ENCODE data around the gene CEMIP2. TPM values are rescaled to one million over a fixed set of nuclear protein-coding genes. Genes with fewer than 3 reads are reported as not detected.

CEMIP2 gene
- polyA plus RNA-seq, 1 of the 3 experiments (the other 2 are of a cell fraction), result 39.8 TPM

DNA sequence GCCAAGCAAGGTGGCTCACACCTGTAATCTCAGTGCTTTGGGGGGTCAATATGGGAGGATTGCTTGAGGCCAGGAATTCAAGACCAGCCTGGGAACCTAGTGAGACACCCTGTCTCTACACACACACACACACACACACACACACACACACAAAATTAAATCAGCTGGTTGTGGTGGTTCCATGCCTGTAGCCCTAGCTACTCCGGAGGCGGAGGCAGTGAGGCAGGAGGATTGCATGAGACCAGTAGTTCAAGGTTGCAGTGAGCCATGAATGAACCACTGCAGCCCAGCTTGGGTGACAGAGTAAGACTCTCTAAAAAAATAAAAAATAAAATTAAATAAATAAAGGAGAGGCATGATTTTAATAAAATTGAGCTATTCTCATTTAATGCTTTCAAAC, 13.1 kb downstream of the CEMIP2 start:
- no peaks in the 10 kb centered on the region for H3K9me3 ChIP-seq
- H3K4me1 ChIP-seq (ENCODE audit: control insufficient read depth in 1 of 2, insufficient read depth in 2 of 2, low read depth in 1 of 2, low read length in 1 of 2), result peaks cover 0 to 11% of the 10 kb centered on the region in 2 experiments; a peak in 2 of 4 replicates
- H3K4me2 ChIP-seq, result no peak overlapping the region
- H3K4me3 ChIP-seq (ENCODE audit: low read depth in 2 of 2, low read length in 1 of 2), result no peak overlapping the region
- no peak overlapping the region for H3K27ac ChIP-seq (ENCODE audit: low read depth in 2 of 2, low read length in 1 of 2)
- no peaks in the 10 kb centered on the region for H3K9me2 ChIP-seq
- H3K27me3 ChIP-seq (ENCODE audit: insufficient read depth), result no peaks in the 10 kb centered on the region
- no peak overlapping the region for H3K9ac ChIP-seq
- TF ChIP-seq NFIC (IDR thresholded peaks at IDR 0.05; ENCODE audit: borderline replicate concordance), result no peak
- H3K79me2 ChIP-seq (ENCODE audit: insufficient read depth), result peaks cover 59% of the 10 kb centered on the region
- 47% methylated on average over 2 of the region's 2 CpGs for WGBS (ENCODE audit: low lambda C conversion rate)
- no peak for DNase-seq
- no peaks in the 10 kb centered on the region for H4K20me1 ChIP-seq (ENCODE audit: insufficient read depth)
- no peaks in the 10 kb centered on the region for H3K36me3 ChIP-seq (replicated peaks in 1 of 2; ENCODE audit: control insufficient read depth in 1 of 2, insufficient read depth in 2 of 2, low read length in 1 of 2)
- ChIA-PET POLR2A (no interaction called here), CTCF (interaction anchor here (0.6 to 1.0 kb wide), 2 partner anchors 52 to 441 kb away, joined by 3 read pairs; no protein-coding TSS in a partner anchor)
- no peaks in the 10 kb centered on the region for H3F3A ChIP-seq (replicated peaks; ENCODE audit: insufficient read depth)
- no peak overlapping the region for H2AFZ ChIP-seq (ENCODE audit: low read depth)

DNA sequence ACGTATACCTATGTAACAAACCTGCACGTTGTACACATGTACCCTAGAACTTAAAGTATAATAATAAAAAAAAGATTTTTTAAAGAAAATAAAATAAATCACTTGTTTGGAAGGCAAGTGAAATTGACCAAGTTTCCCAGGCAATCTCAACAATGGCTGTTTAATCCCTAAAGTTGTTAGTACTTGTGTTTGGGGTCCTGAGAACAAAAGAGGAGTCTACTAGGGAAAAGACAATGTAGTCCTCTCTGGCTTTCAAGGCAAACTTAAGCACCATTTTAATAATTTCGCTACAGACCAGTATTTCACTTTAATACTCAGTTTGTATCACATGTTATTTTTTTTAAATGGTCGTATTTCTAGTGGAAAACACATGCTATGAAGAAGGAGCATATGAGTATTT, 14.2 kb downstream of the CEMIP2 start:
- Histone ChIP-seq H3K4me3 (ENCODE audit: low read depth in 2 of 2, low read length in 1 of 2) (no peak overlapping the region), H3F3A (replicated peaks; ENCODE audit: insufficient read depth) (peaks cover under 1% of the 10 kb centered on the region), H3K4me1 (ENCODE audit: control insufficient read depth in 1 of 2, insufficient read depth in 2 of 2, low read depth in 1 of 2, low read length in 1 of 2) (peaks cover 0 to 11% of the 10 kb centered on the region in 2 experiments; a peak in 2 of 4 replicates), H3K27ac (ENCODE audit: low read depth in 2 of 2, low read length in 1 of 2) (no peak overlapping the region), H3K4me2 (no peak overlapping the region), H3K9me3 (no peaks in the 10 kb centered on the region), H3K9ac (no peak overlapping the region), H2AFZ (ENCODE audit: low read depth) (no peak overlapping the region), H3K27me3 (ENCODE audit: insufficient read depth) (no peaks in the 10 kb centered on the region), H3K9me2 (no peaks in the 10 kb centered on the region), H3K79me2 (ENCODE audit: insufficient read depth) (peaks cover 56% of the 10 kb centered on the region), H3K36me3 (replicated peaks in 1 of 2; ENCODE audit: control insufficient read depth in 1 of 2, insufficient read depth in 2 of 2, low read length in 1 of 2) (no peaks in the 10 kb centered on the region), H4K20me1 (ENCODE audit: insufficient read depth) (no peaks in the 10 kb centered on the region)
- POLR2A ChIA-PET, result no interaction called here
- TF ChIP-seq FOXM1 (IDR thresholded peaks at IDR 0.05; ENCODE audit: low read depth) (no peak), POLR2AphosphoS5 (IDR thresholded peaks at IDR 0.05; ENCODE audit: low read depth, low read length) (no peak), TAF1 (IDR thresholded peaks at IDR 0.05; ENCODE audit: borderline replicate concordance, low read depth, low read length) (no peak), EP300 (IDR thresholded peaks at IDR 0.05; ENCODE audit: borderline replicate concordance in 1 of 2, low read depth in 1 of 2, low read length in 1 of 2) (no peak), TEAD4 (IDR thresholded peaks at IDR 0.05; ENCODE audit: borderline replicate concordance, insufficient read depth) (no peak), MEF2A (IDR thresholded peaks at IDR 0.05; ENCODE audit: borderline replicate concordance, low read depth) (no peak), ELF1 (IDR thresholded peaks at IDR 0.05) (no peak), NRF1 (IDR thresholded peaks at IDR 0.05; ENCODE audit: low read depth, low read length) (no peak), GATA2 (CRISPR knock-in tag; IDR thresholded peaks at IDR 0.05) (no peak), SIN3A (IDR thresholded peaks at IDR 0.05; ENCODE audit: borderline replicate concordance, low read depth, low read length) (no peak), MXI1 (IDR thresholded peaks at IDR 0.05; ENCODE audit: low read depth, low read length) (no peak), RFX5 (IDR thresholded peaks at IDR 0.05; ENCODE audit: low read length) (no peak), TCF12 (IDR thresholded peaks at IDR 0.05) (no peak)
- TF ChIP-seq, protein P1, sequence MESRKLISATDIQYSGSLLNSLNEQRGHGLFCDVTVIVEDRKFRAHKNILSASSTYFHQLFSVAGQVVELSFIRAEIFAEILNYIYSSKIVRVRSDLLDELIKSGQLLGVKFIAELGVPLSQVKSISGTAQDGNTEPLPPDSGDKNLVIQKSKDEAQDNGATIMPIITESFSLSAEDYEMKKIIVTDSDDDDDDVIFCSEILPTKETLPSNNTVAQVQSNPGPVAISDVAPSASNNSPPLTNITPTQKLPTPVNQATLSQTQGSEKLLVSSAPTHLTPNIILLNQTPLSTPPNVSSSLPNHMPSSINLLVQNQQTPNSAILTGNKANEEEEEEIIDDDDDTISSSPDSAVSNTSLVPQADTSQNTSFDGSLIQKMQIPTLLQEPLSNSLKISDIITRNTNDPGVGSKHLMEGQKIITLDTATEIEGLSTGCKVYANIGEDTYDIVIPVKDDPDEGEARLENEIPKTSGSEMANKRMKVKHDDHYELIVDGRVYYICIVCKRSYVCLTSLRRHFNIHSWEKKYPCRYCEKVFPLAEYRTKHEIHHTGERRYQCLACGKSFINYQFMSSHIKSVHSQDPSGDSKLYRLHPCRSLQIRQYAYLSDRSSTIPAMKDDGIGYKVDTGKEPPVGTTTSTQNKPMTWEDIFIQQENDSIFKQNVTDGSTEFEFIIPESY (IDR thresholded peaks at IDR 0.05; ENCODE audit: borderline replicate concordance, low read depth), result no peak
- TF ChIP-seq, protein P2, sequence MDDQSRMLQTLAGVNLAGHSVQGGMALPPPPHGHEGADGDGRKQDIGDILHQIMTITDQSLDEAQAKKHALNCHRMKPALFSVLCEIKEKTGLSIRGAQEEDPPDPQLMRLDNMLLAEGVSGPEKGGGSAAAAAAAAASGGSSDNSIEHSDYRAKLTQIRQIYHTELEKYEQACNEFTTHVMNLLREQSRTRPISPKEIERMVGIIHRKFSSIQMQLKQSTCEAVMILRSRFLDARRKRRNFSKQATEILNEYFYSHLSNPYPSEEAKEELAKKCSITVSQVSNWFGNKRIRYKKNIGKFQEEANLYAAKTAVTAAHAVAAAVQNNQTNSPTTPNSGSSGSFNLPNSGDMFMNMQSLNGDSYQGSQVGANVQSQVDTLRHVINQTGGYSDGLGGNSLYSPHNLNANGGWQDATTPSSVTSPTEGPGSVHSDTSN (IDR thresholded peaks at IDR 0.05), result no peak
- TF ChIP-seq, protein P3, sequence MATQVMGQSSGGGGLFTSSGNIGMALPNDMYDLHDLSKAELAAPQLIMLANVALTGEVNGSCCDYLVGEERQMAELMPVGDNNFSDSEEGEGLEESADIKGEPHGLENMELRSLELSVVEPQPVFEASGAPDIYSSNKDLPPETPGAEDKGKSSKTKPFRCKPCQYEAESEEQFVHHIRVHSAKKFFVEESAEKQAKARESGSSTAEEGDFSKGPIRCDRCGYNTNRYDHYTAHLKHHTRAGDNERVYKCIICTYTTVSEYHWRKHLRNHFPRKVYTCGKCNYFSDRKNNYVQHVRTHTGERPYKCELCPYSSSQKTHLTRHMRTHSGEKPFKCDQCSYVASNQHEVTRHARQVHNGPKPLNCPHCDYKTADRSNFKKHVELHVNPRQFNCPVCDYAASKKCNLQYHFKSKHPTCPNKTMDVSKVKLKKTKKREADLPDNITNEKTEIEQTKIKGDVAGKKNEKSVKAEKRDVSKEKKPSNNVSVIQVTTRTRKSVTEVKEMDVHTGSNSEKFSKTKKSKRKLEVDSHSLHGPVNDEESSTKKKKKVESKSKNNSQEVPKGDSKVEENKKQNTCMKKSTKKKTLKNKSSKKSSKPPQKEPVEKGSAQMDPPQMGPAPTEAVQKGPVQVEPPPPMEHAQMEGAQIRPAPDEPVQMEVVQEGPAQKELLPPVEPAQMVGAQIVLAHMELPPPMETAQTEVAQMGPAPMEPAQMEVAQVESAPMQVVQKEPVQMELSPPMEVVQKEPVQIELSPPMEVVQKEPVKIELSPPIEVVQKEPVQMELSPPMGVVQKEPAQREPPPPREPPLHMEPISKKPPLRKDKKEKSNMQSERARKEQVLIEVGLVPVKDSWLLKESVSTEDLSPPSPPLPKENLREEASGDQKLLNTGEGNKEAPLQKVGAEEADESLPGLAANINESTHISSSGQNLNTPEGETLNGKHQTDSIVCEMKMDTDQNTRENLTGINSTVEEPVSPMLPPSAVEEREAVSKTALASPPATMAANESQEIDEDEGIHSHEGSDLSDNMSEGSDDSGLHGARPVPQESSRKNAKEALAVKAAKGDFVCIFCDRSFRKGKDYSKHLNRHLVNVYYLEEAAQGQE (IDR thresholded peaks at IDR 0.05; ENCODE audit: low read depth, low read length), result no peak
- CTCF ChIA-PET, result no interaction called here
- DNase-seq, result no peak
- WGBS (ENCODE audit: low lambda C conversion rate), result 47% methylated on average over 4 of the region's 4 CpGs
